RCC 7860 (cell line): ENCODE measurements around the gene PCNX2.

Experiments used
- DNase-seq: peaks from one replicate; pipeline ENCODE4 v3.0.0-alpha.2; 2015; ENCODE audit warnings: low spot score
- FAIRE-seq: peaks from 2 replicates; lab custom pipeline; 2012; peaks lifted over from hg19 to GRCh38; lab: Jason Lieb, UNC

Gene PCNX2

GRCh38 chr1:233295237-233295974 lies at the start of gene PCNX2:
PCNX2 (minus strand) TSS chr1:233295725; CDS start chr1:233295478, 247 bp downstream.
- DNase-seq (peak; percentile 49), FAIRE-seq (no peak)

DNA sequence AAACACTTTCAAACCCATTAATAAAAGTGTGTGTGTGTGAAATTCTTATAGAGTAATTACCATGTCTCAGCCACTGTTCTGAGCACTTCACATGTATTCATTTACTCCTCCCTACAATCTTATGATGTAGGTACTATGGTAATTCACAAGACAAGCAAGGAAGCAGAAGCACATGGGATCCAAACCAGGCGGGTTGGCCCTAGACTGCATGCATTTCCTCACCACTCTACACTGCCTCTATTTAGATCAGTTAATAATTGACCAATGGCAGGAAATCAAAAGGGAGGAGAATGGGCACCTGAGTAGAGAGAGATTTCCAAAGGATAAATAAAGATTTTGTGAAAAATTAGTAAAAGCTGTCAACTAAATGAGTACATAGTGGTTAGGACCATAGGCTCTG lies 47.7 kb upstream of the PCNX2 start:
- FAIRE-seq (peak; percentile 49), DNase-seq (no peak)

GRCh38 chr1:233342086-233342485 lies 46.6 kb upstream of the PCNX2 start:
- FAIRE-seq: no peak

DNA sequence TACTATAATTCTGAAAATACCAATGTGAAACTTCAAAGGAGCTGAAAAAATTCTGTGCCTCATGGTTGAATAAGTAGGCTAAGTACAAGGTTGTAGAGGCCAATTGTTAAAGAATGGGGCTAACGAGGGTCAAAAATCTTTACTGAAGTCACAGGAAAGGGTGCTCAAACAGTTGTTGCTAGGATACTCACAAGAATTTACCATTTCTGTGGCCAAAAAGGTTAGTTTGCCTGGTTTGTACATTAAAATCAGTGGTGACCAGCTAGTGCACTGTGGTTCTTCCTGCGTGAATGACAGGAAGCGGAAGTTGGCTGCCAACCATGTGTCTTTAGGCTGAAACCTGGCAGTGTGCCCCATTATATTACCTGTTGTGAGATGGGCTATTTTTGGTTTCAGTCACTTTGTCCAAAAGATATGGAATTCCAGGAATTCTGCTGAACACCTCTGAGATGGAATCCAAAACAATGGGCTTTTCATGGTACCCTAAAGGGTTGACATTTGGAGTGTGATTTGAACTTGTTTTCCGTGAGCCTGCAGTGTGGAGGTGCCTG lies 45.5 kb upstream of the PCNX2 start:
- DNase-seq: no peak
- FAIRE-seq: no peak

More at GRCh38 chr1:233342086-233342485, 46.6 kb upstream of the PCNX2 start:
- DNase-seq: no peak

GRCh38 chr1:233340031-233340555 lies 44.6 kb upstream of the PCNX2 start:
- FAIRE-seq (no peak), DNase-seq (no peak)

DNA sequence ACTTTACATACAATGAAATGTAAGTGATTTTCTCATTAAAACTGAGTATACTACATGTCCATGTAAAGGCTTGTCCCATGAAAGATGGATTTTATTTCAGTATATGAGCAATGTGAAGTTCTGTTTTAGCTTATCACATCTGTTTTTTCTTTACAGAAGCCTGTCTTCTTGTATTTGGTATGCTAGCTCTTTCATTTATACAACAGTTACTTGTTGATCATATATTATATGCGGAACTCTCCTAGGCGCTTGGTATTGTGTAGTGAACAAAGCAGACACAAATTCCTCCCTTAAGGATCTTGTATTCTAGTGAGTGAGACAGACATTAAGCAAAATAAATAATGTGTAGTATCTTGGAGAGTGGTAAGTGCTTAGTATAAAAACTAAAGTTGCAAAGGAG lies 42.6 kb upstream of the PCNX2 start:
- no peak for DNase-seq
- FAIRE-seq: no peak

DNA sequence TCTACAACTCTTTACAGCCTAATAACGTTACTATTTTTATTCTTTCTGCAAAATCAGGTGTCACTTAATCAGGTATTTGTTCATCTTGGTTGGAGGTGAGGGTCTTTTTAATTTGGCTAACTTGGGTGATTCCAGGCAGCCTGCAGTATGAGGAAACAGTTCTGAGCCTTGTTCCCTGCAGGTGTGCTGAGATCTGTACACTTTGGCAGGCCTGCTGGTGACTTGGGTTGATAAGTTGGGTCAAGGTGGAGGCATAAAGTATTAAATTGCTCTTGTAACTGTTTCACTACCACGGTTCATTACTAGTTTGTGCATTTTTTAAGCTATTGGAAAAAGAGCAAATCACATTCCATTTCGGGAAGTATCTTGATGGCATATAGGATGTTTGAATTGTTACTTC lies 42.0 kb upstream of the PCNX2 start:
- no peak for DNase-seq
- FAIRE-seq: no peak

DNA sequence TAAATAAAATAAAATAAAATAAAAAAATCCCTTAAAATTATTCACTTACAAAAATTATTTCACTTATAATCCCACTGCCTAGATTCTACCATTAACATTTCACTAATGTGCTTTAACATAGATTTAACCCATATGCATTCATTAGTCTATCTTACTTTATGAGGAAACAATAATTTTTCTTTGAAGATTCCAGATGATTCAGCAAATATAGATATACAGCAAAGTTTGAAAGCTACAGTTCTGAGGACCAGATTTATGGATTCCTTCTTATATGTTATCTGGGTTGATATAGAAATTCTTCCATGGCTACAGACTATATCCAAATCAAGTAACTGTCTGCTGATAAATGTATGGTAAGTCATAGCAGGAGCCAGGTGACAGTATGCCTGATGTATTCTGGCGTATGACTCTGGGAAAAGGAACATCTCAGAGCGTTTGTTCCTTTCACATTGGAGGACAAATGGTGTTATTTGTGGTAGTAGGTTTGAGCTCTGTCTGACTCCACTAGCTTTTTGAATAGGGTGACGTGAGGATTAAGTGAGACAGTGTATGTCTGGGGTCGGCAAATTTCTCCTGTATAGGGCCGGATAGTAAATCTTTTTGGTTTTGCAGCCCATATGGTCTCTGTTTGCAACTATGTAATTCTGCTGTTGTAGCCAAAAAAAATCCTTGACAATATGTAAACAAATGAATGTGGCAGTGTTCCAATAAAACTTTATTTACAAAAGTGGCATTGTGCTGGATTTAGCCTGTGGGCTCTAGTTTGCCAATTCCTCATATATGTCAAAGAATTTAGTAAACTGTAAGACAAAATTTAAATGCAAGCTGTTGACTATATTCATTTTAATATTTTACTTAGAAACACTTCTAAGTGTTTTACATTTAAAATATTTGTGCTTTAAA lies 41.3 kb upstream of the PCNX2 start:
- FAIRE-seq (peak; percentile 10), DNase-seq (no peak)

DNA sequence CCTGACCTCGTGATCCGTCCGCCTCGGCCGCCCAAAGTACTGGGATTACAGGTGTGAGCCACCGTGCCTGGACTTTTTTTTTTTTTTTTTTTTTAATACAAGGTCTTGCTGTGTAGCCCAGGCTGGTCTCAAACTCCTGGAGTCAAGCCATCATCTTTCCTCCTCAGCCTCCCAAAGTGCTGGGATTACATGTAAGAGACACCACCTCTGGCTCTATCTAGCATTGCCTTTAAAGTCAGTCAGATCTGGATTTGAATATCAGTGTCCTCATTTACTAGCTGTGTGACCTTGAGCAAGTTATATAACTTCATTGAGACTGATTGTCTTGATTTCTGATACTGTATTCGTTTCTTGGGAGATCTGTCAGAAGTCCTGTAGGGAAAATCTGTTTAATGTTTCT lies 38.6 kb upstream of the PCNX2 start:
- no peak for DNase-seq
- no peak for FAIRE-seq

DNA sequence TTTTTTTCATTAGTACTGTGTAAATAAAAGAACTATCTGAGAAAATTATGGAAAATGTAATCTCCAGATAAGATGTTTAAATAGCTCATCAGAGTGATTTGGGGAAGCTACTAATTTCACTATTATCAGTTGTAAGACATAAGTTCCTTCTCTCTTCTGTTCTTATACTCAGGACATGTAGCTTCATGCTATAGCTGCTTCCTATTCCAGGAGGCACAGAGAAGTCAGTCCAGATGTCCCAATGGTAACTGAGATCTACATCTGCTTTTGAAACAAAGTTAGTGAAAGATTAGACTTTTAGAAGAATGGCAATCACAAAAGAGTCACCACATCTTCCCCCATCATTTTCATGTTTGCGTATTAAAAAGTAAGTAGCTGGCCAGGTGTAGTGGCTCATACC lies 37.6 kb upstream of the PCNX2 start:
- DNase-seq: no peak
- FAIRE-seq: no peak

DNA sequence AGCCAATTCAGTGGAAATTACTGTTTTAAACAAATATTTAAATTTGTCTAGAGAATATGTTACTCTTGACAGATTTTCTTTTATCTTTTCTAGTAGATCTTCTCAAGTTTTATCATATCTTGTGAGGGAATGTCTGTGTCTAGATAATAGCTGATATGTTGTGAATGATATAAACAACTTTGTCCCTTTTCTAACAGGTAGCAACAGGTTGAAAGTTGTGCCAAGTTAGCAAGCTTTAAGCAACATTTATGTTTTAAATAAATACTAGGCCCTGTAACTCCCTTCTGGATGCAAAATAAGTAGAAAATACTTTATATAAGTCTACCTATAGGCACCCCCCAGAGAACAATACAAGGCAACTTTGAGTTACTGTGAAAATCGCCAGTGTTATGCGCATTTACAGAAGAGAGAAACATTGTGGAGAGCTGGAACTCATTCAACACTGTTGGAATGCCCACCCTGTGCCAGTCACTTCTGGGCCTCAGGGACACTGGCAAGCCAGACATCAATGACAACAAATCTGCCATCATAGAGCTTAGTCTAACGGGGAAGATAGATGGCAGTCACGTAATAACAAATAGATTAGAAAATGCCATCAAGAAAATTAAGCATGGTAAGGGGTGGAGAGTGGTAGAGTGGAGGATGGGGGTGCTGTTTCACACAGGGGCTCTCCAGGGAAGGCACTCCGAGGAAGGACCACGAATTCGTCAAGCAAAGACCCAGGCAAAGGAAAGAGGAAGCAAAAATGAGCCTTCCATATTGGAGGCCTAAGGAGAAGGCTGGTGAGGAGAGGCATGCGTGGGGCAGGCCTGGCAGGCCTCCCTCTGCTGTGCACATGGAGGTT lies 36.4 kb upstream of the PCNX2 start:
- DNase-seq (no peak), FAIRE-seq (no peak)

DNA sequence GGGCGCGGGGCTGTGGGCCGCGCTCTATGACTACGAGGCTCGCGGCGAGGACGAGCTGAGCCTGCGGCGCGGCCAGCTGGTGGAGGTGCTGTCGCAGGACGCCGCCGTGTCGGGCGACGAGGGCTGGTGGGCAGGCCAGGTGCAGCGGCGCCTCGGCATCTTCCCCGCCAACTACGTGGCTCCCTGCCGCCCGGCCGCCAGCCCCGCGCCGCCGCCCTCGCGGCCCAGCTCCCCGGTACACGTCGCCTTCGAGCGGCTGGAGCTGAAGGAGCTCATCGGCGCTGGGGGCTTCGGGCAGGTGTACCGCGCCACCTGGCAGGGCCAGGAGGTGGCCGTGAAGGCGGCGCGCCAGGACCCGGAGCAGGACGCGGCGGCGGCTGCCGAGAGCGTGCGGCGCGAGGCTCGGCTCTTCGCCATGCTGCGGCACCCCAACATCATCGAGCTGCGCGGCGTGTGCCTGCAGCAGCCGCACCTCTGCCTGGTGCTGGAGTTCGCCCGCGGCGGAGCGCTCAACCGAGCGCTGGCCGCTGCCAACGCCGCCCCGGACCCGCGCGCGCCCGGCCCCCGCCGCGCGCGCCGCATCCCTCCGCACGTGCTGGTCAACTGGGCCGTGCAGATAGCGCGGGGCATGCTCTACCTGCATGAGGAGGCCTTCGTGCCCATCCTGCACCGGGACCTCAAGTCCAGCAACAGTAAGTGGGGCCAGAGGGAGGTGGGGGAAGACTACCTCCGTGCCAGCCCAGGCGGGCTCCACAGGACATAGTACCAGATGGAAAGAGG lies 32.8 kb upstream of the PCNX2 start:
- FAIRE-seq: no peak
- no peak for DNase-seq

- FAIRE-seq (no peak), DNase-seq (no peak)
Measured at GRCh38 chr1:233327651-233328141, 32.2 kb upstream of the PCNX2 start, which contains the start of gene MAP3K21. MAP3K21 (plus strand) TSS chr1:233327724; CDS start chr1:233328029, 305 bp downstream.

- no peak for FAIRE-seq
Measured at GRCh38 chr1:233326811-233327650, 31.5 kb upstream of the PCNX2 start.

GRCh38 chr1:233326319-233326718 lies 30.8 kb upstream of the PCNX2 start:
- FAIRE-seq (peak; percentile 16), DNase-seq (no peak)

More at GRCh38 chr1:233326811-233327650, 31.5 kb upstream of the PCNX2 start:
- DNase-seq: peak; percentile 87

- no peak for FAIRE-seq
- no peak for DNase-seq
Measured at GRCh38 chr1:233323718-233324117, 28.2 kb upstream of the PCNX2 start.

GRCh38 chr1:233320023-233320422 lies 24.5 kb upstream of the PCNX2 start:
- DNase-seq (no peak), FAIRE-seq (no peak)

DNA sequence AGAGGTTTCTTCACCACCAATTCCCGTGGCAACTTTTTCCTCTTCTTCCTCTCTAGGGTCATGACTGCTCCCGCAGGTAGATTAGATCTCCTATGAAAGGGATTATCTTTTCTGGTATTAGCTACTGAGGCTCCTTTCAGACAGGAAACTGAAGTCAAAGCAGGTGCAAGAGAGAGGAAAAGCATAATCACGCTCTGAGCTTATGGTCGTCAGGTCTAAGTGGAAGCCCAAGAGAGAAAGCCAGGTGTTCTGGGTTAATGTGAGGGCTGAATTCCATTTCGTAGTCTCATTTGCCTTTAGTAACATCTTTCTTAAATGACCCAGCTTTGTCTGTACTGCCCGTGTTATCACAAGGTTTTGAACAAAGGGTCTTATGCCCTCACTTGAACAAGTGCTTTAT lies 23.7 kb upstream of the PCNX2 start:
- no peak for DNase-seq
- no peak for FAIRE-seq

DNA sequence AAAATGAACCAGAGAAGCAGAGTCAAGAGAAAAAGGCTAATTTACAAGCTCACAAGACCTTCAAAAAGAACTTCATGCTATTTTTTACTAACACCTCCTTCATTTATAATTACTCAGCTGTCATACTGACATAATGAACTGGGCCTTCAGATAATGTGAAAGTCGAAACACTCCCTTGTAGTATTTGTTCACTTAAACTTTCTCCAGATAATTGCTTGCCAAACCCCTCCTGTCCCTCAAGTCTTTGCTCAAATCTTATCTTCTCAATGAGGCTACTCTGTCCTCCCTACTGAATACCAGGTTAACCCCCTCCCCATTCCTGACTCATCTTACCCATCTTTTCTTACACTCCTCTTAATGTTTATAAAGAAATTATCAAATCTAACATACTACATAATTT lies 20.9 kb upstream of the PCNX2 start:
- FAIRE-seq (no peak), DNase-seq (no peak)
